LNCaP clone FGC (cell line): ENCODE results near the gene MPV17.
"Not testable (repeated sequence)": the region's sequence is repeated elsewhere in the genome, so short reads cannot be mapped to it uniquely, and the experiment has no call there.

Experiments
- DNase-seq: peaks from one replicate; pipeline ENCODE4 v3.0.0-alpha.2; 2011; ENCODE audit warnings: low read depth
- H3K4me3 ChIP-seq: 2 replicates; pipeline ENCODE4 v1.5.1; 2011; ENCODE audit warnings: mild to moderate bottlenecking, low read depth, low read length, control low read depth
- CTCF ChIP-seq: IDR thresholded peaks from 2 replicates; pipeline ENCODE4 v1.5.1; 2012; ENCODE audit warnings: mild to moderate bottlenecking; ENCODE audit not compliant: control insufficient read depth, insufficient read depth; ENCODE audit errors: extremely low read depth

Gene MPV17

GRCh38 chr2:27275211-27276150 lies 47.4 kb downstream of the MPV17 start, which contains the start of gene DNAJC5G:
Gene DNAJC5G, plus strand, starts transcription at chr2:27275433. Its CDS starts 1,296 bp downstream, at chr2:27276729.
- TF ChIP-seq CTCF, result no peak
- H3K4me3 ChIP-seq, result no peak within 1 kb of the TSS
- no peak for DNase-seq

GRCh38 chr2:27272537-27273522 lies 50.1 kb downstream of the MPV17 start:
- not testable (repeated sequence) for H3K4me3 ChIP-seq

GRCh38 chr2:27271631-27272340 lies 51.1 kb downstream of the MPV17 start:
- H3K4me3 ChIP-seq, result no peak overlapping the region
- no peak for DNase-seq
- TF ChIP-seq CTCF, result no peak

More at GRCh38 chr2:27272537-27273522, 50.1 kb downstream of the MPV17 start:
- DNase-seq, result not testable (repeated sequence)

- no peak overlapping the region for H3K4me3 ChIP-seq
- DNase-seq, result no peak
- TF ChIP-seq CTCF, result no peak
Measured at GRCh38 chr2:27270670-27271069, 52.2 kb downstream of the MPV17 start.

- no peak for DNase-seq
- no peak overlapping the region for H3K4me3 ChIP-seq
- TF ChIP-seq CTCF, result no peak
Measured at GRCh38 chr2:27270131-27270530, 52.8 kb downstream of the MPV17 start.

GRCh38 chr2:27268296-27268695 lies 54.6 kb downstream of the MPV17 start:
- not testable (repeated sequence) for DNase-seq, H3K4me3 ChIP-seq

- H3K4me3 ChIP-seq, result no peak overlapping the region
- no peak for DNase-seq
- TF ChIP-seq CTCF, result no peak
Measured at GRCh38 chr2:27265536-27265870, 57.4 kb downstream of the MPV17 start.
